NCI-H1105 treated with DMSO at 0.1 percent for 48 hours (cell line): Measurements from ENCODE around the gene CNOT4.
A peak's percentile ranks its signal among the peaks of the same experiment; 100 is the strongest.
"Not testable (repeated sequence)": the region's sequence is repeated elsewhere in the genome, so short reads cannot be mapped to it uniquely, and the experiment has no call there.

Experiments used
- DNase-seq: peaks from one replicate; lab custom pipeline; 2025; lab: John Stamatoyannopoulos, UW

CNOT4 gene

GRCh38 chr7:135459076-135459475, 50.8 kb downstream of the CNOT4 start:
- DNase-seq = no peak

GRCh38 chr7:135454060-135454459, 55.8 kb downstream of the CNOT4 start:
- DNase-seq = no peak

- no peak for DNase-seq
These were observed 60.5 kb downstream of the CNOT4 start for GRCh38 chr7:135449436-135449835.

GRCh38 chr7:135448753-135449152, 61.1 kb downstream of the CNOT4 start:
- no peak for DNase-seq

- DNase-seq = peak; percentile 49
These were observed 62.2 kb downstream of the CNOT4 start for GRCh38 chr7:135447748-135448147.

GRCh38 chr7:135445690-135446089, 64.2 kb downstream of the CNOT4 start:
- no peak for DNase-seq

- DNase-seq = not testable (repeated sequence)
These were observed 64.6 kb downstream of the CNOT4 start for GRCh38 chr7:135445266-135445665.

GRCh38 chr7:135441791-135442190, 68.1 kb downstream of the CNOT4 start:
- DNase-seq = no peak

- DNase-seq = no peak
These were observed 75.9 kb downstream of the CNOT4 start for GRCh38 chr7:135434047-135434446.

GRCh38 chr7:135430626-135431025, 79.3 kb downstream of the CNOT4 start:
- no peak for DNase-seq

GRCh38 chr7:135428879-135429278, 81.0 kb downstream of the CNOT4 start:
- no peak for DNase-seq

- DNase-seq = no peak
These were observed 81.9 kb downstream of the CNOT4 start for GRCh38 chr7:135428011-135428410.

GRCh38 chr7:135427166-135427565, 82.7 kb downstream of the CNOT4 start:
- DNase-seq = no peak

- no peak for DNase-seq
These were observed 84.9 kb downstream of the CNOT4 start for GRCh38 chr7:135425036-135425435.

GRCh38 chr7:135420786-135421185, 89.1 kb downstream of the CNOT4 start:
- no peak for DNase-seq

- DNase-seq = no peak
These were observed 93.5 kb downstream of the CNOT4 start for GRCh38 chr7:135416431-135416830.

GRCh38 chr7:135414850-135415439, 95.0 kb downstream of the CNOT4 start:
- peak; percentile 50 for DNase-seq

GRCh38 chr7:135414208-135414607, 95.7 kb downstream of the CNOT4 start:
- no peak for DNase-seq

GRCh38 chr7:135411098-135411497, 98.8 kb downstream of the CNOT4 start:
- no peak for DNase-seq

- DNase-seq = no peak
These were observed 99.4 kb downstream of the CNOT4 start for GRCh38 chr7:135410543-135410942.

- DNase-seq = no peak
These were observed 99.9 kb downstream of the CNOT4 start for GRCh38 chr7:135409845-135410542.

GRCh38 chr7:135407884-135408283, 102.0 kb downstream of the CNOT4 start:
- no peak for DNase-seq

- no peak for DNase-seq
These were observed 103.0 kb downstream of the CNOT4 start for GRCh38 chr7:135406918-135407317.

GRCh38 chr7:135405969-135406368, 103.9 kb downstream of the CNOT4 start:
- DNase-seq = no peak
